ENCODE results near the gene RAD18.

RAD18 gene

DNA sequence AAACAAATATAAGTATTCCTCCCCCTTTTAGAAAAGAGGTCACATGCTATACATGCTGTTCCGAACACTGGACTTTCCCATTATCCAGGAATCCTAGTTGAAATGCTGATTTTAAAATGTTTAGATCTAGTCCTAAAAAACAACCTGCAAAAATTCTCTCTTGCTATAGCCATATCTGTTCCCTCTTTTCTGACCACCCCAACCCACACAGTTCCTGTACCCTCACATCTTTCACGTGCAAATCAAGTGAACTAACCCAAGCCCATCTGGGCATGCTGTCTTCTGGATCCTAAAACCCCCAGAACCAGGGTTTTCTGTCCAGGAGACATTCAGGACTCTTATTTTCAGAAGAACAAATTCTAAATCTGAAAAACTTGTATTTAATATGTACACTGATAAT, 67.4 kb downstream of the RAD18 start:
- DNase-seq (ENCODE audit: low read depth): no peak

GRCh38 chr3:8893001-8893400, 70.3 kb downstream of the RAD18 start:
- no peak for DNase-seq (ENCODE audit: low read depth)

- no peak for DNase-seq (ENCODE audit: low read depth)
Observed at GRCh38 chr3:8891774-8892173, 71.5 kb downstream of the RAD18 start.

- no peak for DNase-seq (ENCODE audit: low read depth)
Observed at GRCh38 chr3:8891303-8891702, 72.0 kb downstream of the RAD18 start.

- no peak for DNase-seq (ENCODE audit: low read depth)
Observed at GRCh38 chr3:8888301-8888915, 74.9 kb downstream of the RAD18 start.

GRCh38 chr3:8887435-8888300, 75.6 kb downstream of the RAD18 start:
- DNase-seq (ENCODE audit: low read depth): no peak

- DNase-seq (ENCODE audit: low read depth): no peak
Observed at GRCh38 chr3:8886546-8886945, 76.7 kb downstream of the RAD18 start.

- no peak for DNase-seq (ENCODE audit: low read depth)
Observed at GRCh38 chr3:8885536-8886316, 77.5 kb downstream of the RAD18 start.

GRCh38 chr3:8884630-8885290, 78.5 kb downstream of the RAD18 start:
- no peak for DNase-seq (ENCODE audit: low read depth)

GRCh38 chr3:8882642-8883041, 80.6 kb downstream of the RAD18 start:
- DNase-seq (ENCODE audit: low read depth): no peak

- DNase-seq (ENCODE audit: low read depth): no peak
Observed at GRCh38 chr3:8882171-8882593, 81.1 kb downstream of the RAD18 start.

- DNase-seq (ENCODE audit: low read depth): no peak
Observed at GRCh38 chr3:8879347-8879944, 83.8 kb downstream of the RAD18 start.

DNA sequence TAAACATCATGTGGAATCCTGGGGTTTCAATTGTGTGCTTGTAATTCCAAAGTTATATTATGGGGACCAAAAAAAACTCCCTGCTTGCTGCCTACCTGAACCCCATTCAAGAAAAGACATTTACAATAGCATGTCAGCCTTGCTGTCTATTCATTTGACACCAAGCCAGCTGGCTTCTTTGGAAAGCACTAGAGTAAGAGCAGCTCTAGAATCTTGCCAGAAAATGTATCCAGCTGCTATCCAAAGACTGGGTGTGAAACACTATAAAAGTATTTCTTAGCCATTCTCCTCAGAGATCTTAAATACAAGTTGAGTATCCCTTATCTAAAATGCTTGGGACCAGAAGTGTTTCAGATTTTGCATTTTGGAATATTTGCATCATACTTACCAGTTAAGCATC, 87.4 kb downstream of the RAD18 start:
- DNase-seq (ENCODE audit: low read depth): no peak

- DNase-seq (ENCODE audit: low read depth): no peak
Observed at GRCh38 chr3:8873740-8874139, 89.5 kb downstream of the RAD18 start.

DNA sequence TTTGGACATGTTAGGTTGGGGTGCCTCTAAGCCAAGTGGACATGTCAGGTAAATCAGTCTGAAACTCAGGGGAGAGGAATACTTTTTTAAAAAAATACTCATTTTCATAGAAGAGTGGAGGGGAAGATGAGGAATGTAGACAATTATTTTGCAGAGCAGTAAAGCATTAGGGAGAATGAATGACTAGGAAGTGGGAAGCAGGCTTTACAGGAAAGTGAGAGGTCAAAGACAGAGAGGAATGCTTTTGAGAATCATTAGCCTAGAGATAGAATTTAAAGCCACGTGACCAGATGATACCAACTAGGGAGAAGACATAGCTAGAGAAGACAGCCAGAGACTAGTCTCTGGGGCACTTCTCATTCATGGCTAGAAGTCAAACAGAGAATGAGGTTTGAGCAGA, 91.0 kb downstream of the RAD18 start:
- no peak for DNase-seq (ENCODE audit: low read depth)

DNA sequence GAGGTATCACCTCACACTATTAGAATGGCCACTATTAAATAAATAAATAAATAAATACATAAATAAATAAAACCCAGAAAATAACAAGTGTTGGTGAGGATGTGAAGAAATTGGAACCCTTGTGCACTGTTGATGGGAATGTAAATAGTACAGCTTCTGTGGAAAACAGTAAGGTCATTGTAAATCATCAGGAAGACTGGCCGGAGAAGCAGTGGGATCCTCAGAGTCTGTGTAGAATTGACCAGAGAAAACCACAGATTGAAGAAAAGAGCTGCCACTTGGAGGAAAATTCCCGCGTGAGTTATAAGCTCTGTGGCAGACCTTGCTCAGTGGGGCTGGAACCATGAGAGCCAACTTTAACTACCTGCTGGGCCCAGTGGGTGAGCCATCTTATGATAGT, 92.0 kb downstream of the RAD18 start:
- no peak for DNase-seq (ENCODE audit: low read depth)

GRCh38 chr3:8870134-8870533, 93.1 kb downstream of the RAD18 start:
- no peak for DNase-seq (ENCODE audit: low read depth)

GRCh38 chr3:8869613-8870012, 93.7 kb downstream of the RAD18 start:
- no peak for DNase-seq (ENCODE audit: low read depth)

DNA sequence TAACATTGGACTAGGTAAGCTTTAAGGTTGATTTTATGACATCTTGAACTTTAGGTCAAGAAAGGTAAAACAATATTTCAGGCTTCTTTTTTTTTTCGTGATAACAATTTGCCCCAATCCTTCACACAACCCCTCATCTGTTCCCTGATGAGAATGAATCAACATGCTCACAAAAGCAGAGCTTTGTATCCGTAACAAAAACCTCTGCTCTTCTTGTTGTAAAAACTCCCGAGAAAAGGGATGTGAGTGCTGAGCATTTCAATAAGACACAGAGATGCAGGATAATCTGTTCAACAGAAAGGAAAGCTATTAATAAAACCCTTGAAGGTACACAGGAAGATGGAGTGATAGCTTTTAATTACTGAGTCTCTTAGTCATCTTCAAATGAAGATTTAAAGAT, 94.3 kb downstream of the RAD18 start:
- DNase-seq (ENCODE audit: low read depth): no peak

GRCh38 chr3:8867646-8868045, 95.6 kb downstream of the RAD18 start:
- DNase-seq (ENCODE audit: low read depth): no peak

- DNase-seq (ENCODE audit: low read depth): no peak
Observed at GRCh38 chr3:8865697-8866096, 97.6 kb downstream of the RAD18 start.
